NK-92 treated with Interleukin-12 subunit alpha and Interleukin-12 subunit beta, amount 100 ng/mL, for 24 hours (cell line): Measurements from ENCODE around the gene MYCBPAP.

Source experiments
- DNase-seq: peaks from one replicate; lab custom pipeline; 2025; lab: John Stamatoyannopoulos, UW

The MYCBPAP gene

DNA sequence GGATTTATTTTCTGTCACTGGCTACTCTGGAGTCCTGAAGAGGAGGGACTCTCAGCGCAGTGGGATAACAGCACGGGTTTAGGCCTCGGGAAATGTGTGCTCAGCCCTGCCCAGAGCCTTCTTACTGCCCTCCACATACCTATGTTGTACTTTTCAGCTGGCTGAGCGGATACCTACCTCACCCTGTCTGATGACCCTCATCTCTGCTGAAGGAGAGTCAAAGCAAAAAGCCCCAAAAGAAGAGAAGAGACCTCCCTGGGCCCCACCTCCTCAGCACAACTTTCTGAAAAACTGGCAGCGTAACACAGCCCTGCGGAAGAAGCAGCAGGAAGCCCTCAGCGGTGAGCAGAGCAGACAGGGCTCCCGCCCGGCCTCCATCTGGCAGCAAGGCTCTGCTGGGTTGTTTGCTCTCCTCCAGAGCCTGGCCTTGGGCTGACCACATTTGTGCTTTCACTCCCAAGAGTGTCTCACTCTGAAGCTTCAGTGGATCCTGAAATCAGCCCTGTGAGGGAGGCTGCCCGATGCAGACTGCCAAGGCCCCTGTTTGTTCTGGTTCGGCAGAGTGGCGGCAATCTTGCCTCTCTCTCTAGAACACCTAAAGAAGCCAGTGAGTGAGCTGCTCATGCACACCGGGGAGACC is 10.3 kb downstream of the MYCBPAP start:
- DNase-seq = no peak

DNA sequence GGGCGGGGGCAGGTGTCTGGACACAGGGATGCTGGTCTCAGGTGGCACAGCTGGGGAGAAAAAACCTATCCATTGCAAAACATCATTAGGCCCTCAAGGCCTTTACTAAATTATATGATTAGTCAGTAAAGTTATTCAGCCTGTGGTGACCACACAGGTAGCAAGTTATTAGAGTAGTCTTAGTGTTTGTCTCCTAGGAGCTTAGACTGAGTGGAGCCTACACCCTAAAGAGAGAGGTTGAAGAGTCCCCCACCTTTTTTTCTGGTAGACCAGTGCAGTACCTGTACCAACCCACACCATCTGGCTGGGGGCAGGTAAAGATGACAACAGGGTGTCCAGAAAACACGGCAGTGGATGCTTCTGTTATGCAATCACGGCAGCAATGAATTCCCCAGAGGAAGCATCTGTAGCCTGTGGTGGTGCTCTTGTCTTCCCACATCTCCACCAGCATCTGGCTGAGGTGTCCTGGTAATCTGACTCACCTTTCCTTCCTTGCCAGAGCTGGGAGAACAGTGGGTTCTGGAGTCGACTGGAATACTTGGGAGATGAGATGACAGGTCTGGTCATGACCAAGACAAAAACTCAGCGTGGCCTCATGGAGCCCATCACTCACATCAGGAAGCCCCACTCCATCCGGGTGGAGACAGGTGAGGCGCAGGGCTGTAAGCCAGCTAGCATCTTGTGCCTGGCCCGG is 11.0 kb downstream of the MYCBPAP start:
- no peak for DNase-seq

DNA sequence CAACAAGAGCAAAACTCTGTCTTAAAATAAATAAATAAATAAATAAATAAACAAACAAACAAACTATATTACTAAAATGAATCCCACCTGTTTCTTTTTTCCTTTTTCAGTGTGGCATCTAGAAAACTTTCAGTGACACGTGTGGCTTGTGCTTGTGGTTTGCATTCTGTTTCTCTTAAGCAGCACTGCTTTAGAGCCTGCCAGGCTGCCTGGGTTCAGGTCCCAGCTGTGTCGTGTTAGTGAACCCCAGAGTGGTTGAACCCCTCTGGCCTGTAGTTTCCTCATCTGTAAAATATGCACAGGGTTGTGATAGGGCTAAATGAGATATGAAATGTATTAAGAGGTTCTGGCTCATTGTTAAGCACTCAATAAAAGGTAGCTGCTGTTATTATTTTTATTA is 12.2 kb downstream of the MYCBPAP start:
- DNase-seq = no peak

DNA sequence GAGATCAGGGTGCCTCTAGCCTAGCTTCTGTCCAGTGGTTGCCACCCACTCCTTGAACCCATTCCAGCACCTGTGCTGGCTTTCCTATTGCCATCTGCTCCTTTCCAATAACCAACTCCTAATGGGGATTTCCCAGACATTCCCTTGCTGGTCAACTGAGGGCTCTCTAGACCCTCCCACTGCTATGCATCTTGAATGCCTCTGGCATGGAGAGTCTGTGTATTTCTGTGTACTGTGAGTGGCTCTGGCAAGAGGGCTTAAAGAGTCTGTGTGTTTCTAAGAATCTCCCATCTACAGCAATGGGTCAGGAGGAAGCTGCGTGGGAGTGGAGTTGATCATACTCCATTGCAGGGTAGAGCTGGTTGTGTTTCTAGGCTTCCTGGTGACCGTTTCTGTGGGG is 13.3 kb downstream of the MYCBPAP start:
- no peak for DNase-seq

DNA sequence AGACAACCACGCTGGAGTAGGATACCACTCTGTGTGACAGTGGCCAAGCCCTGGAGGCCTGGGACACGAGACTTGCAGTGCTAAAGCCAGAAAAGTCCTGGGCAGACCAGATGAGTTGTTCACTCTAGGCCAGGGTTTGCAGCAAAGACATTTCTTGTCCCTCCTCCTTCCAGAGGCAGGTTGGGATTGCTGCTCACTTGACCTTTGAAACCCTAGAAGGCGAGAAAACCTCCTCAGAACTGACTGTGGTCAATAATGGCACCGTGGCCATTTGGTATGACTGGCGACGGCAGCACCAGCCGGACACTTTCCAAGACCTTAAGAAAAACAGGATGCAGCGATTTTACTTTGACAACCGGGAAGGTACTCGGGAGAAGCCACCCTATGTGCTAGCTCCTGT is 14.5 kb downstream of the MYCBPAP start:
- DNase-seq = no peak

DNA sequence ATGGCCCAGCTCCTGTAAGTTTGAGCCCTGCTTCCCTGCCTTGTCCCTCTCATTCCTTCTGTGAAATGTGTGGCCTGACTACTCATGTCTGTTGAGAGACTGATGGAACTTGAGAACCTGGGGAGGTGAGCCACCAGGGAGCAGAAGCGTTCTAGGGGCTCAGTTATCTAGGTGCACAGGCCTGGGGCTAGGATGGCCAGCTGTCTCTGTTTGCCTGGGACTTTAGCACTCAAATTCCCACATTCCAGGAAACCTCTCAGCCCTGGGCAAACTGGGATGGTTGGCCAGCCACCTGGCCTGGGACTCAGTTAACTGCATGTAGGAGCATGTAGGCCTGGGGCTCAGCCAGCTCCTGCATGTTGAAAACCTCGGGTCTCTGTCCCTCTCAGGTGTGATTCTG is 15.0 kb downstream of the MYCBPAP start:
- no peak for DNase-seq

DNA sequence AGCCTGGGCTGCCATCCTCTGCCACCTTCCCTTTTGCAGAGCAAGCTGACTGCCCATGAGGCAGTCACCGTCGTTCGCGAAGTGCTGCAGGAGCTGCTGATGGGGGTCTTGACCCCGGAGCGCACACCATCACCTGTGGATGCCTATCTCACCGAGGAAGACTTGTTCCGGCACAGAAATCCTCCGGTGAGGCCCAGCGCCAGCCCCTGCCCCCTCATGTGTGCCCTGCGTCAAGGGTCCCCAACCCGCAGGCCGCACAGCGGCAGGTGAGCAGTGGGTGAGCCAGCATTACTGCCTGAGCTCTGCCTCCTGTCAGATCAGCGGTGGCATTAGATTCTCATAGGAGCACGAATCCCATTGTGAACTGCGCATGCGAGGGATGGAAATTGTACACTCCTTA is 16.6 kb downstream of the MYCBPAP start:
- no peak for DNase-seq

DNA sequence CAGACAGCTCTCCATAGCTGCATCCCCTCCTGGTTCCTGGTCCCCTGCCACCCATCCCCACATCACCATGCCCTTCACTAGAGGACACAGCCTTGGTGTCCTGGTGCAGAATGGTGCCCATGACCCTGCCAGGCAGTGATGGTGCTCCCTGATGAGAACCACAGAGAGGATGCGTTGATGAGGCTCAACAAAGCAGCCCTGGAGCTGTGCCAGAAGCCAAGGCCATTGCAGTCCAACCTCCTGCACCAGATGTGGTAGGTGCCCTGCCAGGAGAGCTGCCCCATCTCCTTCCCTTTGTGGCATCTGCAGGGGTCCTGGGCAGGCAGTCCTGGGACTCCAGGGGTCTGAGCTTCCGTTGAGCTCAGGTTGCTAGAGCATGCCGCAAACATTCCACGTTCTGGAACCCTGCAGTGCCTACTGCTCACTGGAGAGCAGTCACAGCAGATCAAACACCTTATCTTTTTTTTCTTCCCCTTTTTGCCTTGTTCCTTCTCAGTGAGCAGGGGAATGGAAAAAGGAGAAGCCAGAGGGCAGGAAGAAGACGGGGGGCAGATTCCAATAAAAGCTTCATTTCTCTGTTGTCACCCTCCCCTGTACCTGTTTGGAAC is 19.0 kb downstream of the MYCBPAP start:
- no peak for DNase-seq

DNA sequence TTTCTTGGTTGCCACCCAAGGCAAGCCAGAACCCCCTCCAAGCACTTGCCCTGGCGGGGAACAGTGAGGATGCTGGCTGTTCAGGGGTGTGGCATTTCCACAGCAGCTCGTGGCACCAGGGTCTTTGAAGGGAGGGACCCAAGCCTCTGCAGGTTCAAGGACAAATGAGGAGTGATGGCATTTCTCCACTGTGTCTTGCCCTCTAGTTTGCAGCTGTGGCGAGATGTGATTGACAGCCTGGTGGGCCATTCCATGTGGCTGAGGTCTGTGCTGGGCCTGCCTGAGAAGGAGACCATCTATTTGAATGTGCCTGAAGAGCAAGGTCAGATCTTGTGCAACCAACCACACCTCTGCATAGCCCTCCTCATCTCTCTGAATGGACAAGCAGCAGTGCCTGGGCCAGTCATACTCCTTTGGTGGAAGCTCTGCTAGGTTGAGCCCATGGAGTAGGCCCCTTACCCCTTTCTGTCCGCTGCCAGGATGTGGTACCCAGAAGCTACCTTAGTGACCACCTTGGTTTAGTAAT is 19.8 kb downstream of the MYCBPAP start:
- no peak for DNase-seq

DNA sequence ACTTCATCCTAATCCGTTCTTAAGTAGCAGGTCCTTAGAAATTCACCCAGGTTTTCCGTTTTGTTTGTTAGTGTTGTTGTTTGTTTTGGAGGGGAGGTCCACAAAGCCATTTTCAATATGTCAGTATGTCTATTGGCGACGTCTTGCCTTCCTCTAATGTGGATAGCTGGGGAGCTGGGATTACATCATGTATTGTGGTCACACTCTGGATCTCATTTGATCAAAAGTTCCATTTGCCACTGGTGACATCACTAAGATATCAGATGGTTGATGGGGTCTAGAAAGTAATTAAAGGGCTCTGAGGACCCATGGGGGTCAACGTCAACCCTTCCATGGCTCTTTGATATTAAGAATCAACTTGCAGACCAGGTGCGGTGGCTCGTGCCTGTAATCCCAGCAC is 21.6 kb downstream of the MYCBPAP start:
- no peak for DNase-seq

DNA sequence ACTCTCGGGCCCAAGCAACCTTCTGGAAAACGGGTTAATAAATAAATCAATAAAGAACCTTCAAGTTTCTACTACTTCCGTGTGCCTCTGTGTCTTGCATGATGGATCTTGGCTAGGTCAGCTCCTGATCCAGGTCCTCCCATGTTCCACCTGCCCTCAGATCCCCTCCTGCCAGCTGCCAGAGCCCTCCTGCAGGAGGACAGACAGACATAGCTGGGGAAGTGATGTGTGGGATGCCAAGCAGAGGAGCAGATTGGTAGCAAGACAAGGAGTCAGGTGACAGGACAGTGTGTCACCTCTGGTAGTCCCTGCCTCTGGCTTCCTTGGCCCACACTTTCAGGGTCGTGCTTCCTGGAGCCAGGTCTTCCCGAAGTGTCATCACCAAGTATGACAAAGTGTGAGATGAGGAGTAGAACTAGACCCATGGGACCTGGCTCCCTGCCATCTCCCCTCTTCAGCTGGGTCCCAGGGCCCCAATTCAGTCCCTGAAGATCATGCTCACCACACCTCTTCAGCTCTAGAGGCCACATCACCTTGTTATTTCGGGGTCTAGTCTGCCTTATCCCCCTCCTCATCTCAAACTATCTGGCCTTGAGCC is 23.3 kb downstream of the MYCBPAP start:
- peak; percentile 23 for DNase-seq

DNA sequence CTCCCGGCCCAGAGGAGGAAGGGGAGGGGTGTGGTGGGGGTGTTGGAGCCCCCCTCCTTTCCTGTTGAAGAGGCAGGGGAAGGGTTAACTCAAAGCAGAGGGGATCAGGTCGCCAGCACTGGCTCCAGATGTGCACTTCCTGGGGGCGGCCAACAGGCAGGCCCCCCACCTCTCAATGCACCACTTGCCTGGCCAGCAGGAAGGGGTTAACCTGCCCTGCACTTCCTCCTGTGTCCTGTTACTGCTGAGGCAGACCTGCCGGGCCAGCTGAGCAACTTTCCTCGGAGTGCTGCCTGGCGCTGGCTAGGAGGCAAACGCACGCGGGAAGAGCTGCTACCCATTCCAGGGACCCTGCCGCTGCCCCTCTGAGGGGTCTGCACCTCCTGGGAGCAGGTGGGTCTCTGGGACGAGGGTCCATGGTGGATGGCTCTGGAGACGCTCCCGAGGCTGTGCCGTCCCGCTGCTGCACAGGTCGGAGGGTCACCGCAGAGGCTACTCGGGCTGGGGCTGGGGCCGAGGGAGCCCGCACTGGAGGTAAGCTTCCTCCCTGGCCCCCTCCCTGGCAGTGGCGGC is 24.3 kb downstream of the MYCBPAP start, which contains the start of gene EPN3:
Gene EPN3 (plus strand): TSS at position 284 of the 573 bp plus-strand sequence. CDS start 3,822 bp downstream, outside the sequence.
- no peak for DNase-seq

DNA sequence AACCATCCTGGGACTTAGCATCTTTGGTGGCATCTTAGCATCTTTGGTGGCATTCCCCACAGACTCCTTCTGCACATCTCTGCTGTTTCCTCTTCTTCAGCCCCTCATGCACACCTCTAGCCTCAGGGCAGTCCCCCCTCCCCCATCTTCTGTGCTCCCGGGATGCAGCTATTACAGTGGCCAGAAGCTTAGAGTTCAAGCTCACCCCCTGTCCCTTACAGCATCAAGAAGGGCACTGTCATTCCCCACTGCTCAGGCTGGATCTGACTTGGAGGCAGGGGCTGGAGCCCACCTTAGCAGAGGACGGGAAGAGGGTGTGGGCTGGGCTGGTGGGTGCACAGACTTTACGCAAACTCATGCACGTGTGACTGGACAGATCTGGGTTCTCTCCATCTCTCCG is 24.9 kb downstream of the MYCBPAP start:
- DNase-seq = no peak

DNA sequence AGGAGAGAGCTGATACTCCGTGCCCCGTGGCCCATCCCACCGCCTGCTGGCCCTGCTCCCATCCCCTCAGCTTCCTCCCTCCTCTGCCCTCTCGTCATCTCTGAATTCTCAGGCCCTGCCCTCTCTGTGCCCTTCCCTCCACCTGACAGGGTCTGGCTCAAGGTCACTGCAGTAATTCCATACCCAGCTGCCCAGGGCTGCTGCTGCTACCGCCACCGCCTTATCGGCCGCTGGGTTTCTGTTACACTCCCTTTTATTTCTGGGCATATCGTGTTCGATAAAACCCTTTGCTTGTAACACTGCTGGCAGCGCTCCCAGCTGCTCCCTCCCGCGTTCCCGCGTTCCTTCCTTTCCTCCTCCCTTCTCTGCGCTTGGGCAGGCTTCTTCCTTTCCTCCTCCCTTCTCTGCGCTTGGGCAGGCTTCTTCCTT is 25.5 kb downstream of the MYCBPAP start:
- no peak for DNase-seq

DNA sequence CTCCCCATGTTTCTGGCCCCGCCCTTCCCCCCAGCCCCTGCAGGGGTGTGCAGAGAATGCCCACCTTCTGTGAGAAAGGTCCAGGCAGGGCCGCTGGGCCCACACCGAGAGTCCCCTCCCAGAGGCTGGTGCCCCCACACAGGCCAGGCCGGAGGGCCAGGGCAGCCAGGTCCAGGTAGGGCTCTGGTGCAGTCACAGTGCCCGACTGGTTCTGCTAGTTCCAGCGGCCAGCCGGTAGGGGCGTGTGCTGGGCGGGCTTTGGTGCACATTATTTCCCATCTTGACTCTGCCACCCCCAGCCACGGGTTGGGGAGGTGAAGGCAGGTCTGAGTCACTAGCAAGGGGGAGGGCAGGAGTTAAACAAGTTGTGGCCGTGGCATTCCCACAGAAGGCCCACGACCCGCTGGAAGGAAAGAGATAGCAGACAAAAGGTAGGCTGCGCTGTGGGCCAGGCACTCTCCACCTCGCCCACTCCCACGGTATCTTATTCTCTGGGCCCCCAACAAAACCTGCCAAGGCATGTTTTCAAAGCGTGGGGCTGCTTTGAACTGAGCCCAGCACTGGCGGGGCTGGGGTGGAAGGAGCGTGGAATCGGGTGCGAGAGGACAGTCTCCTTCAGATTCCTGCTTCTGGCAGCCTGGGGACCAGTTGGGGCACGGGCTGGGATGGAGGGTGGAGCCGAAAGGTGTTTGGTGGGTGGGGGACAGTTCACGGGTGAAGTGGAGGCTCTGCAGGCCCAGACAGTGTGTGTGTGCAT is 26.2 kb downstream of the MYCBPAP start:
- no peak for DNase-seq

DNA sequence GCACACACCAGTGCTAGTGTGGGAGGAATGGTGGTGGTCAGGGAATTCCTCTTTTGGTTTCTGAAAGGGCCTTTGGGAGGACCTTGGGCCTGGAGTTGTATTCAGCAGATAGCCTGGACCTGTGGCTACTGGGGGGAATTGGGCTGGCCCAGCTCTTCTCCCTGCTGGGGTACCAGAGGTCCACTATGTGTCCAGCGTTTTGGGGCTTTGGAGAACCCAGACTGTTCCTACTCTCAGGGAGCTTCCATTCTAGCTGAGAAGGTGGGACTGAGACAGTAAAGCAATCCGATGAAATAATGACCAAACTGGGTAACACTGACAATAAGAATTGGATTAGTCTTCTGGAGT is 26.7 kb downstream of the MYCBPAP start:
- no peak for DNase-seq

DNA sequence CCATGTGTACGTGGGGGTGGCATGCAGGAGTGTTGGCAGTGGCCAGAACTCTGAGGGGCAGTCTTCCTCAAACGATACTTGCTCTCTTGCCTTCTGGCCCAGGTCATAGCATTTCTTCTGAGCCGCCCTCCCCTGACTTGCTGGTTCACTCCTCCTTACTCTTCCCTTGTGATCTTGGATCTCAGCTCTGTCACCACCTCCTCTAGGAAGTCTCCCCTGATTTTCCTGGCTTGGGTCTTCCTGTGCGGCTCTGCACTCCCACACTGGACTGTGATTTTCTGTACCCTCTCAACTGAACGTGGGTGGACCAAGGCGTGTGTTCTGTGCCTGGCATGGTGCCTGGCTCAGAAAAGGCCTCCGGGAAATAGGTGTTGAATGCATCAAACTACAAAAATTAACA is 27.2 kb downstream of the MYCBPAP start:
- no peak for DNase-seq

DNA sequence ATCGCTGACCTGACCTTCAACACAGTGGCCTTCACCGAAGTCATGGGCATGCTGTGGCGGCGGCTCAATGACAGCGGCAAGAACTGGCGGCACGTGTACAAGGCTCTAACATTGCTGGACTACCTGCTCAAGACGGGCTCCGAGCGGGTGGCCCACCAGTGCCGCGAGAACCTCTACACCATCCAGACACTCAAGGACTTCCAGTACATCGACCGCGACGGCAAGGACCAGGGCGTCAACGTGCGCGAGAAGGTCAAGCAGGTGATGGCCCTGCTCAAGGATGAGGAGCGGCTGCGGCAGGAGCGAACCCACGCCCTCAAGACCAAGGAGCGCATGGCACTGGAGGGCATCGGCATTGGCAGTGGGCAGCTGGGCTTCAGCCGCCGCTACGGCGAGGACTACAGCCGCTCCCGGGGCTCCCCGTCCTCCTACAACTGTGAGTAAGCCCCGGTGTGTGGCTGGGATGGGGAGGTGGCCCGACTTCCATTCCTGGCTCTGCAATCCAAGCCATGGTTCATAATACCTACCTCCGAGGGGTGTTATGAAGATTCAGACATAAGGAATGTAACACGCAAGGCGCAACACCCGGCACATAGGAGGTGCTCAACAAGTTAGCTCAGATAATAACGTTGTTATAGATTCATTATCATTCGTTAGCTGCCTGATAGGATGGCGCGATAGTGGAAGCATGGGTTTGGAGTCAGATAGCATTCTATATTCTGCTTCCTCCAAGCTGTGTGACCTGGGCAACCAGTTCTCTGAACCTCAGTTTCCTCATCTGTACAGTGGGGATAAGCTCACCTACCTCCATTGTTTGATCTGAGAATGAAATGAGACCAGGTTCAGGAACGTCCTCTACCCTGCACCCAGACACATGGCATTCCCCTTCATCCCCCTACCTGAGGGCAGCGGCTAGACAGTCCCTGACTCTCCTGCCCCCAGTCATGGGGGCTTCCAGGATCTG is 28.7 kb downstream of the MYCBPAP start:
- no peak for DNase-seq

DNA sequence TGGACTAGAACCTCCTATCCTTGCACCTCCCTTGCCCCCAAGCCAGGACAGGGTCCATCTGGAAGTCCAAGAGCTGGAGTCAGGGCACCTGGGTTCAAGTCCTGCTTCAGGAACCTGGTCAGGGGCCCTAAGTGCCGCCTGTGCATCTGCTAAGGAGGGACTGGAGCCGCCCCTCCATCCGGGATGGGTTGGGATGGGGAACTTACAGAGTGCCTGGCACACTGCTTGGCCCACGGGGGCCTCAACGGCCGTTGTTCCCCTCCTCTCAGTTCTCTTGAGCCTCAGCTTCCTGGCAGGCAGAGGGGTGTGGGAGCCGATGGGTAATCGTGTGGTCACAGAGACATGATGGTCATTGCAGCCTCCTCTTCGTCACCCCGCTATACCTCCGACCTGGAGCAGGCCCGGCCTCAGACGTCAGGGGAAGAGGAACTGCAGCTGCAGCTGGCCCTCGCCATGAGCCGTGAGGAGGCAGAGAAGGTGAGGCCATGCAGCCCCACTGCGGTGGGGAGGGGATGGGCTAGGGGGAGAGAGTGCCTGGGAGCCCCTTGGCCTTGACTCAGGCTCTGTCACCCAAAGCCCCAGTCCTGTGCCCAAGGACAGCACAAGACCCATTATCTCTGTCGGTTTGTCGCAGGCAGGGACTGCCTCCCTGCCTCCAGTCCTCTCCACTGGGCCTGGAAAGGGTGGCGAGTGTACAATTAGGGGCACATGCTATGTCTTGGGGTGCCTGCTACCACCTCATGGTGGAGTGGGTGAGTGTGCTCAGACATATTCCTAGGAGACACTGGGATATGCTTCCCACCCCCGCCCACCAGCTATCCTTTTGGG is 29.7 kb downstream of the MYCBPAP start:
- DNase-seq = no peak
